Stimulated activated CD4-positive, alpha-beta T cell treated with anti-CD3 and anti-CD28 coated beads, Interleukin-1b, Interleukin-23, amount 100 ng/mL, for 1 hour (primary cell): ENCODE measurements around the gene SH2D4B.

Experiments used
- DNase-seq, 2 donors: peaks; one replicate each; pipeline ENCODE4 v3.0.0-alpha.2; 2020; ENCODE audit warnings: low read depth in 2 of 2

The SH2D4B gene

DNA sequence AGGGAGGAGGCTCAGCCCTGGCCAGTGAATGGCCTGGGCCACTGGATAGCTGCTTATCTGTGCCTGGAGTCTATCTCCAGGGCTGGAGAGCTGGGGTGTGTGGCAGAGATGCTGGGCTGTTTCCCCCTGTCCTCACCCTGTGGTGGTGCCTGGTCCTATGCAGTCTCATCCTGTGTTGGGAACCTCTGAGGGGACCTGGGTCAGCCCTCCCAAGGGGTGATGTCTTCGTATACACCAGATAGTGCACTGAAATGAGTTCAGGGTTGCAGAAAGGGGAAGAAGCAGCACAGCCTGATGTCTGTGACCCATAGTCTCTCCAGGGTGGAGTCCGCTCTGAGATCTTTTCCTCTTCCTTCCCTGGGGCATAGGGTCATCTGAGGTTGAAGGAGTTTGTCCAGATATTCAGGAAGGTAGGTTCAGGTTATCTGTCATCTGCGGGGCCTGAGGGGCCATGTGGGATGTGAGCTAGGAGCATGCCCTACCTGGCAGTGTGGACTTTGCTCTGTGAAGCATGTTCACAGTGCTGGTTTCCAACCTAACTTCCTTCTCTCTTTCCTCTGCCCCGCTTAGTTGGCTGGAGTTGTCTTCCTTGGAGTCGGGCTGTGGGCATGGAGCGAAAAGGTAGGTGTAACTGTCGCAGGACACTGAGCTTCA is 33.4 kb upstream of the SH2D4B start:
- DNase-seq = no peak

DNA sequence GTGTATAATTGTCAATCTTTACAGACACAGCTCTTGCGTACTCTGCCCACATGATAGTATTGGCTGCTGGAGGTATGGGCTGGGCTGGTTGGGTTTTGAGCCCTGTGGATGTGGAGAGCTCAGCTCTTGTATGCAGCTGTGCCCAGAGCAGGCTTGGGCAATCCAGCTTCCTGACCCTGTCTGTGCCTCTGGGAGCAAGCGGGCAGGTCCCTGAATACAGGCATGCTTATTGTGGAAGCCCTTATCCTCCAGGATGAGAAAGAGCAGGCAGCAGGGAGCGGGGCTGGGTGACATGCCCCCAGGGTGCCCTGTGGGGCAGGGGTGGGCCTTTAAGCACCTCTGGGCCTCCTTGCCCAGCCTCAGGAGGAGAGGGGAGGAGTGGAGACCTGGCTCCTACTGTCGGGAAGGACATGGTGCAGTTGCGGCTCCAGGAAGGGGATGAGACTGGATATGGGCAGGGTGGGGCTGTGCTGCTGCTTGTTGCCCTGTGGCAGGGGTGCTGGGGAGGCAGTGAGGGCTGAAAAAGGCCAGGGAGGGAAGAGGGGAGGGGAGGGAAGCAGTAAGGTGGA is 32.7 kb upstream of the SH2D4B start:
- DNase-seq = no peak

DNA sequence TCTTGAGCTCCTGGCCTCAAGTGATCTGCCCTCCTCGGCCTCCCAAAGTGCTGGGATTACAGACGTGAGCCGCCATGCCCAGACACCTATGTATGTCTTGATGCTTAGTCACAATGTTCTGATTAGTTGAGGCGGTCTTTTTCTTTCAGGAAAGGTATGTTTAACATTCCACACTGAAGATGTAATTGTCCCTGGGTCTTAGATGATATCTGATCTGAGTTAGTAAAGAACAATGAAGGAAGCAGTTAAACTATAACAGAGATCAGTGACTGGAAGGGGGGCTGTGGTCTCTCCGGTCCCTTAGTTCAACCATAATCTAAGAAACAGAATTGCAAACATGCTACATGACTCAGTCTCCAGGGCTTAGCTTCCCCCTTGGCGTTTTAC is 31.5 kb upstream of the SH2D4B start:
- DNase-seq = no peak

DNA sequence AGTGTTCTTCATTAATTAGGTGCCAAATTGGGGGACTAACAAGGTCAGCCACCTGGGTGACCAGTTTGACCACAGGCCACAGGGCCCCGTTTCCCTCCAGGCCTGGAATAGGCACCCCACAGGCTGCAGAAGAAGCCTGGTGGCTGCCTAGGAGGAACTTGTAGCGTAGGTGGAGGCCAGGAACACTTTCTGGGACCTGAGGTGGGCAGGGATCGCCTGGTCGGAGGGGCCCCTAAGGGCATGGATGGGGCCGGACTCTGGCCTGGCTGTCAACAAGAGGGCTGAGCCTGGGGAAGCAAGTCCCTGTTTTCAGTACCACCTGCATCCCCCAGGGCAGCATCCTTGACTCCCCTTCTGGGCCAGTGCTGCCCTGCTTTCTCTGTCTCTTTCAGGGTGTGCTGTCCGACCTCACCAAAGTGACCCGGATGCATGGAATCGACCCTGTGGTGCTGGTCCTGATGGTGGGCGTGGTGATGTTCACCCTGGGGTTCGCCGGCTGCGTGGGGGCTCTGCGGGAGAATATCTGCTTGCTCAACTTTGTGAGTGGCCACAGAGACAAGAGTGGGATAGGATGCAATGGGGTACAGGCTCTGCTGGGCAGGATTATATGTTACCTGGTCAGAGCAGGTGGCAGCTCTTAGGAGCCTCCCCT is 30.7 kb upstream of the SH2D4B start:
- DNase-seq = no peak

GRCh38 chr10:80509108-80509402 is 28.6 kb upstream of the SH2D4B start:
- no peak for DNase-seq

DNA sequence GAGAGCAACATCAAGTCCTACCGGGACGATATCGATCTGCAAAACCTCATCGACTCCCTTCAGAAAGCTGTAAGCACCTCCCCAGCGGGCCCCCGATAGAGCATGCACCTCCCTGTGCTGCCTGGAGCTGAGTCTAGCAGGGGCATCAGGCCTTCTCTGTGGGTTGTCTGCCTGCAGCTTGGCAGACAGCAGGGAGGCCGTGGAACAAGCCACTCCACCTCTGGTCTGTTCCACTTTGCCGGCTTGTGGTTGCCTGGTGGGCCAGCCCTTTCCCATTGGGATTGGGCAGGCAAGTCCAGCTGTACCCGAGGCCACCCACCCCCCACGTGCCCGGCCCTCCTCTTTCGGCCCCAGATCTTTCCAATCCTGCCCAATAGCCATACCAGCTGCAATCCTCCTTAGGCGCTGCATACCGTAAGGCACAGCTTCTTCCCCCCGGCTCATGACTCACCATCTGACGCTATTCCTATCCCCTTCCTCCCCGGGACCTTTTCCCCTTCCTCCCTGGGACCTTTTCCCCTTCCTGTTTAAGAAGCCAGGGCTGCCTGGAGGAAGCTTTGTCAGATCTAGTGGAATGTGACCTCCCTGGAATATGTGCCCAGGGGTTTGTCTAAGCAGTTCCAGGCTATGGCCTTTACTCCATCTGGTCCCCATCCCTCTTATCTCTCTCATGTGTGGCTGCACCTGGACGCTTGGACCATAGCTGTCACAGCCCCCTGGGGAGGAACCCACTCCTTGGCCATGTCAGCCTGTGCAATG is 28.1 kb upstream of the SH2D4B start:
- no peak for DNase-seq

DNA sequence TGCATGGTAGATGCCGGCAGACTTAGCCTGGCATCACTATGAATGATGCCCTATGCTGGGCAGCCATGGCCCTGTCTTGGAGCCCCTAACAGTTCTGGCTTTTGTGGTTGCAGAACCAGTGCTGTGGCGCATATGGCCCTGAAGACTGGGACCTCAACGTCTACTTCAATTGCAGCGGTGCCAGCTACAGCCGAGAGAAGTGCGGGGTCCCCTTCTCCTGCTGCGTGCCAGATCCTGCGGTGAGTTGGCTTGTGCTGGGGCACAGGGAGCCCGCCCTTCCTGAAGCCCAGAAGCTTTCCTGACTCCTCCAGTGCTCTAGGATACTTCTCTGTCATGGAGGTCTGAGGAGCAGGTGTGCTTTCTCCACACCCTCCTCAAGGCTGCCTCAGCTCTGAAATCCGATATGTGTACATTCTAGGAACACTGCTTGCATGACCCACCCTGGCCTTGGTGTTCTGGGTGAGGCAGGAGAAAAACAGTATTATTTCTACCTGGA is 25.6 kb upstream of the SH2D4B start:
- DNase-seq = no peak

- no peak for DNase-seq
Measured at GRCh38 chr10:80513106-80513505, 24.6 kb upstream of the SH2D4B start.

DNA sequence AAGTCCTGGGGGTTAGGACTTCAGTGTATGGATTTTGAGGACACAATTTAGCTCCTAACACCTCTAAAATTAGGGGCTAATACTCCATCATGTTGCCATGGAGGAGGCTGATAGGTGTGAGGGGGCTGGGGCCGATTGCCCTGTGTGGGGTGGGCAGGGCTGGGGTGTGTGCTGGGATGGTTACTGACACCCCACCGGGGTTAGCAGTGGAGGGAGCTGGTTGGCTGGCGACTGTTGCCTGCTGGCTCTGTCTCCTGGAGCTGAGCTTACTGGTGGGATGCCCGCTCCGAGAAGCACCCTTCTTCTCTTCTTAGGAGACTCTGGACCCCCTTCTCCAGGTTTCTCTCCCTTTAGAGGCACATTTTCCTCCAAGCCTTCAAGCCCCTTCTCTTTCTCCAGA is 22.2 kb upstream of the SH2D4B start:
- DNase-seq = no peak

GRCh38 chr10:80515941-80516340 is 21.8 kb upstream of the SH2D4B start:
- DNase-seq = no peak

DNA sequence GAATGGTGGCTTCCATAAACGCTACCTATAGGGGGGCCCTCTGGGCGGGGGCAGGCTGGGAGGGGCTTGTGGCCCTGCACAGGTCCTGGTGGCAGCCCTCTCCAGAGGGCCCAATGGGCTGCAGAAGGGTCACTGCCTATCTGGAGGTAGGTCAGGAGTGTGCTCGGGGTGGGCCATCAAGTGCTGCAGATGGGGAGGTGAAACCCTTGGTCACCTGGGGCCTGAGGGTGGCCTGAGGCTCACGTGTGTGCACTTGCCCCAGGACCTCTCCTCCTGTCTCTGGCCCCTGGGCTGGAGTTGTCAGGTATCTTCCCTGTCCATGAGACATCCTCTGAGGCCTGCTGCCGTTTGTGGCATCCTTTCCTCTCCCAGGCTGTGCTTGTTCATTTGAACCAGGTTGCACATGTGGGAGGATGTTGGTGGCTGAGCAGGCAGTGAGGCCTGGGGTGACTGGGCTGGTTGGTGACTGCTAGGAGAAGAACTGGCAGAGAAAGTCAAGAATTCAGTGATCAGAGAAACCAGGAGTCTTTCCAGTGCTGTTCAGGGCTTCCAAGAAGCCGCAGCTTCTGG is 21.1 kb upstream of the SH2D4B start:
- DNase-seq = no peak

- DNase-seq = no peak
Measured at GRCh38 chr10:80517416-80518142, 20.1 kb upstream of the SH2D4B start.

DNA sequence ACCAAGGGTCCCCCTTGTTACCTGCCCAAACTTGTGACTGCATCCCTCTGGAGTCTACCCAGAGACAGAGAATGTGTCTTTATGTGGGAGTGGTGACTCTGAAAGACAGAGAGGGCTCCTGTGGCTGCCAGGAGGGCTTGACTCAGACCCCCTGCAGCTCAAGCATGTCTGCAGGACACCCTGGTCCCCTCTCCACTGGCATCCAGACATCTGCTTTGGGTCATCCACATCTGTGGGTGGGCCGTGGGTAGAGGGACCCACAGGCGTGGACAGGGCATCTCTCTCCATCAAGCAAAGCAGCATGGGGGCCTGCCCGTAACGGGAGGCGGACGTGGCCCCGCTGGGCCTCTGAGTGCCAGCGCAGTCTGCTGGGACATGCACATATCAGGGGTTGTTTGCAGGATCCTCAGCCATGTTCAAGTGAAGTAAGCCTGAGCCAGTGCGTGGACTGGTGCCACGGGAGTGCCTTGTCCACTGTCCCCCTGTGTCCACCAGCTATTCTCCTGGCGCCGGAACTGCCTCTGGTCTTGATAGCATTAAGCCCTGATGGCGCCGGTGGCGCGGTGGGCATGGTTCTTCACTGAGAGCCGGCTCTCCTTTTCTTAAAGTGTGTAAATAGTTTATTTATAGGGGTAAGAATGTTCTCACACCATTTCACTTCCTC is 19.4 kb upstream of the SH2D4B start:
- DNase-seq = no peak

- no peak for DNase-seq
Measured at GRCh38 chr10:80518807-80519360, 18.8 kb upstream of the SH2D4B start.

GRCh38 chr10:80519936-80520650 is 17.6 kb upstream of the SH2D4B start:
- no peak for DNase-seq

DNA sequence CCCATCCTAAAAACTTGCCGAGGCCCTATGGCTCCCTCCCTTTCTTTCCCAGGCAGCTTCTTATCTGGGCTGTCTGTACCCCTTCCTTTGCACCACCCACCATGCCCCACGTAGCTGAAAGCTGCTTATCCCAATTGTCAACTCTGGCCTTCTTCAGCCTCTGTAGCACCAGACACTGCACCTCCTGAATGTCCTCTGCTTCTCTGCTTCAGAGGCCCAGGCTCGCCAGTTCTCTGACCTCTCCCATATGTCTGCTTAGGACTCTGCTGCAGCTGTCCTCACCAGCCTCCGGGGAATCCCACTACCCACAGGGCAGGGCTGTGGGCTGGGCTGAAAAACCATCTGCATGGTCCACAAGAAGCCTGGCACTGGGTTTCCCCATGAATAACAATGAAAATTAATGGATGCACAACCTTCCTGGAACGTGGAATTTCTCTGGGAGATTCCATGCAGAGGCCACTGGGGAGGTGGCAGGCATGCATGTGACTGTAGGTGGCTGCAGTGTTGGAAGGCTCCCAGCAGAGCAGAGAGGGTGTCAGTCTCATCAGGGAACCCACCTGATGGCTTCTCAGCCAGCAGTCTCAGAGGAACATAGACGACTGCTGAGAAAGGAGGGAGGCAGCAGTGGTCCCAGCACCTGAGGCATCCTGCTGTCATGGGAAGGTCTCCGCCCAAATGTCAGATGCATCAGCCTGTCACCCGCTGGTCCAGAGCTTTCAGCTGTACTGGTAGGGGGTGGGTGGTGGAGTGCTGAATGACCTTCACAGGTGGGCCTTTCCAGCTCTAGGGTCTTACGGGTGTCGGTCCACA is 16.8 kb upstream of the SH2D4B start:
- DNase-seq = no peak

DNA sequence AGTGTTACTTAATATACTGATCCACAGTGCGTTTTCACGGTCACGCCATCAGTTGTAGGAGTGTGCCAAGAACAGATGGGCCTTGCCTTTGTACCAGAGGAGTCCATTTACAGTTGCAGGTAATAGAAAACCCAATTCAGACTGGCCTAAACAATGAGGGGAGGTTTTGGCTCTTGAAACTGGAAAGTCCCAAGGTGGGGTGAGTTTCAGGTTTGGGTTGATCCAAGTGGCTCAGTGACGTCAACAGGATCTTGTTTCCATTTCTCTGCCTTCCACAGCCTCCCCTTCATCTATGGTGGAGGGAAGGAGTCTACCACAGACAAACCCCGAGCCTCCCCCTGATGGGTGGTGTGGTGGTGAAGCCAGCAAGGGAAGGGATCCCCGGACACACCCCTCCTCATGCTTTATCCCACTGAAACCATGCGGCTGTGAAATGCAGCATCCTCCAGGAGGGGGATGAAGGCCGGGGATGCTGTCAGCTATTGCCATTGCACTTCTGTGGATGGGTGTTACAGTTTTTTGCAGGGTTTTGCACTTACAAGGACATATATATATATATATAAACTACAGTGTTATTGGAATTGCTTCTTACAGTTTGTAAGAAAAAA is 14.8 kb upstream of the SH2D4B start:
- no peak for DNase-seq

GRCh38 chr10:80523773-80524172 is 13.9 kb upstream of the SH2D4B start:
- DNase-seq = no peak
